Liver (tissue), 9 donors: ENCODE results near the gene MMD. TPM values are rescaled to one million over a fixed set of nuclear protein-coding genes. Genes with fewer than 3 reads are reported as not detected.

ENCODE experiments used
- DNase-seq: peaks from one replicate; pipeline ENCODE4 v3.0.0-alpha.2; 2017; ENCODE audit warnings: low spot score
- H3K27ac ChIP-seq, 2 donors: one replicate each; pipeline ENCODE4 v1.7.0; 2013; ENCODE audit warnings: inconsistent platforms in 2 of 2, low read length in 2 of 2, control low read depth in 1 of 2, low read depth in 1 of 2, mild to moderate bottlenecking in 1 of 2
- H3K27me3 ChIP-seq, 4 donors: one replicate each; pipeline versions ENCODE4 v1.6.1 to v1.7.0; 2013; ENCODE audit warnings: low read length in 3 of 4, inconsistent platforms in 1 of 4, mild to moderate bottlenecking in 1 of 4, moderate library complexity in 1 of 4; ENCODE audit not compliant: control insufficient read depth in 4 of 4, insufficient read depth in 4 of 4
- H3K36me3 ChIP-seq, 4 donors: one replicate each; pipeline versions ENCODE4 v1.6.1 to v1.7.0; 2013; ENCODE audit warnings: low read length in 3 of 4, mild to moderate bottlenecking in 3 of 4, low read depth in 1 of 4, moderate library complexity in 1 of 4; ENCODE audit not compliant: control insufficient read depth in 4 of 4, insufficient read depth in 3 of 4
- H3K4me1 ChIP-seq, 4 donors: one replicate each; pipeline versions ENCODE4 v1.6.1 to v1.7.0; 2013; ENCODE audit warnings: low read length in 3 of 4, mild to moderate bottlenecking in 3 of 4, moderate library complexity in 1 of 4; ENCODE audit not compliant: control insufficient read depth in 4 of 4, insufficient read depth in 4 of 4
- H3K4me3 ChIP-seq, 3 donors: one replicate each; pipeline versions ENCODE4 v1.6.1 to v1.7.0; 2013; ENCODE audit warnings: low read length in 3 of 3, control low read depth in 1 of 3, low read depth in 1 of 3, mild to moderate bottlenecking in 1 of 3
- H3K9ac ChIP-seq, 2 donors: one replicate each; pipeline ENCODE4 v1.7.0; 2013; ENCODE audit warnings: low read length in 2 of 2, mild to moderate bottlenecking in 2 of 2, moderate library complexity in 2 of 2, control low read depth in 1 of 2, low read depth in 1 of 2
- H3K9me3 ChIP-seq, 4 donors: one replicate each; pipeline versions ENCODE4 v1.6.1 to v1.7.0; 2013; ENCODE audit warnings: low read length in 3 of 4; ENCODE audit not compliant: control insufficient read depth in 4 of 4
- CTCF ChIP-seq: fragments of 150-350 bp; IDR thresholded peaks from 2 replicates; pipeline ENCODE4 v1.5.1; 2017; ENCODE audit warnings: improper control_type of control experiment, low read depth, low read length; ENCODE audit not compliant: missing input control
- EGR1 ChIP-seq, 2 donors: IDR thresholded peaks; 2 replicates each; pipeline ENCODE4 v1.6.1; 2016 to 2018; ENCODE audit warnings: antibody characterized with exemption in 2 of 2, low read depth in 2 of 2
- FOXA1 ChIP-seq: IDR thresholded peaks from 2 replicates; pipeline ENCODE4 v1.6.1; 2016; ENCODE audit warnings: antibody characterized with exemption
- FOXA2 ChIP-seq: IDR thresholded peaks from 2 replicates; pipeline ENCODE4 v1.6.1; 2016; ENCODE audit warnings: antibody characterized with exemption
- GABPA ChIP-seq, 2 donors: IDR thresholded peaks in 1 of 2; conservative IDR thresholded peaks in 1 of 2; 2 replicates each; pipeline ENCODE4 v1.6.1; 2016; ENCODE audit warnings: antibody characterized with exemption in 2 of 2, mild to moderate bottlenecking in 1 of 2, moderate library complexity in 1 of 2
- HNF4A ChIP-seq, 2 donors: conservative IDR thresholded peaks; 2 replicates each; pipeline ENCODE4 v1.6.1; 2016; ENCODE audit warnings: antibody characterized with exemption in 2 of 2, mild to moderate bottlenecking in 2 of 2
- HNF4G ChIP-seq: IDR thresholded peaks from 2 replicates; pipeline ENCODE4 v1.6.1; 2016; ENCODE audit warnings: antibody characterized with exemption
- JUND ChIP-seq, 2 donors: IDR thresholded peaks; 2 replicates each; pipeline ENCODE4 v1.6.1; 2016; ENCODE audit warnings: antibody characterized with exemption in 2 of 2
- MAX ChIP-seq: IDR thresholded peaks from 2 replicates; pipeline ENCODE4 v1.6.1; 2016; ENCODE audit warnings: antibody characterized with exemption
- NR2F2 ChIP-seq: IDR thresholded peaks from 2 replicates; pipeline ENCODE4 v1.6.1; 2016; ENCODE audit warnings: antibody characterized with exemption
- RAD21 ChIP-seq, 2 donors: IDR thresholded peaks; 2 replicates each; pipeline ENCODE4 v1.6.1; 2016; ENCODE audit warnings: antibody characterized with exemption in 2 of 2, mild to moderate bottlenecking in 2 of 2
- RXRA ChIP-seq, 2 donors: IDR thresholded peaks; 2 replicates each; pipeline ENCODE4 v1.6.1; 2017 to 2018; ENCODE audit warnings: antibody characterized with exemption in 2 of 2, mild to moderate bottlenecking in 1 of 2
- SP1 ChIP-seq: IDR thresholded peaks from 2 replicates; pipeline ENCODE4 v1.6.1; 2018; ENCODE audit warnings: antibody characterized with exemption, mild to moderate bottlenecking
- TAF1 ChIP-seq: conservative IDR thresholded peaks from 2 replicates; pipeline ENCODE4 v1.6.1; 2016; ENCODE audit warnings: antibody characterized with exemption, mild to moderate bottlenecking
- YY1 ChIP-seq: IDR thresholded peaks from 2 replicates; pipeline ENCODE4 v1.6.1; 2016; ENCODE audit warnings: antibody characterized with exemption, mild to moderate bottlenecking
- ZBTB33 ChIP-seq: IDR thresholded peaks from 2 replicates; pipeline ENCODE4 v1.6.1; 2016; ENCODE audit warnings: antibody characterized with exemption
- WGBS: extraction: QIAGEN DNeasy Blood & Tissue Kit; methylation state at CpG from one replicate; pipeline ENCODE4 v1.1.7; 2013; 5-methylcytosine and 5-hydroxymethylcytosine counted together
- polyA plus RNA-seq, 2 donors: library from polyadenylated mRNA; stranded (reverse) in 1 of 2; unstranded in 1 of 2; fragments of 200-250 nt in 1 of 2; fragments of >200 nt in 1 of 2; fragmentation: Nextera tagmentation in 1 of 2; extraction: Ambion mirVana in 1 of 2; gene quantifications; one replicate each; pipeline versions ENCODE4 v1.2.1 to v1.2.3, GENCODE V29; 2013 to 2015
- total RNA-seq, 2 donors: library from RNA; depleted of rRNA; stranded (reverse); fragments of >200 nt; gene quantifications; one replicate each; pipeline ENCODE4 v1.2.3, GENCODE V29; 2014
- TF ChIP-seq, protein P1 (sequence below): IDR thresholded peaks from 2 replicates; pipeline ENCODE4 v1.6.1; 2016; ENCODE audit warnings: antibody characterized with exemption, mild to moderate bottlenecking
- TF ChIP-seq, protein P2 (sequence below): IDR thresholded peaks from 2 replicates; pipeline ENCODE4 v1.6.1; 2016; ENCODE audit warnings: antibody characterized with exemption
- donor health status: healthy.
- donor health status: healthy.
- donor health status: healthy.
- donor health status: healthy.
- donor health status: healthy.

The MMD gene
- total and polyA plus RNA-seq, 4 donors, result 4.9 to 18.7 (median 11.4) TPM

GRCh38 chr17:55450232-55450825, 28.7 kb upstream of the MMD start:
- no peaks in the 10 kb centered on the region for H3K9me3 ChIP-seq
- H3K4me1 ChIP-seq, result peaks cover 9 to 37% (median 22%) of the 10 kb centered on the region in 4 donors
- H3K27ac ChIP-seq, result no peak overlapping the region
- 80% methylated on average over 7 of the region's 7 CpGs for WGBS
- no peaks in the 10 kb centered on the region for H3K36me3 ChIP-seq
- no peak overlapping the region for H3K9ac ChIP-seq
- no peak overlapping the region for H3K4me3 ChIP-seq
- no peak for TF ChIP-seq TAF1
- TF ChIP-seq ZBTB33, result no peak
- no peak for TF ChIP-seq GABPA (IDR thresholded peaks at IDR 0.05 in 1 of 2, conservative IDR thresholded peaks at IDR 0.05 in 1 of 2)
- TF ChIP-seq EGR1 (IDR thresholded peaks at IDR 0.05; ENCODE audit: low read depth in 2 of 2), result no peak
- no peak for TF ChIP-seq FOXA1
- TF ChIP-seq, protein P1, sequence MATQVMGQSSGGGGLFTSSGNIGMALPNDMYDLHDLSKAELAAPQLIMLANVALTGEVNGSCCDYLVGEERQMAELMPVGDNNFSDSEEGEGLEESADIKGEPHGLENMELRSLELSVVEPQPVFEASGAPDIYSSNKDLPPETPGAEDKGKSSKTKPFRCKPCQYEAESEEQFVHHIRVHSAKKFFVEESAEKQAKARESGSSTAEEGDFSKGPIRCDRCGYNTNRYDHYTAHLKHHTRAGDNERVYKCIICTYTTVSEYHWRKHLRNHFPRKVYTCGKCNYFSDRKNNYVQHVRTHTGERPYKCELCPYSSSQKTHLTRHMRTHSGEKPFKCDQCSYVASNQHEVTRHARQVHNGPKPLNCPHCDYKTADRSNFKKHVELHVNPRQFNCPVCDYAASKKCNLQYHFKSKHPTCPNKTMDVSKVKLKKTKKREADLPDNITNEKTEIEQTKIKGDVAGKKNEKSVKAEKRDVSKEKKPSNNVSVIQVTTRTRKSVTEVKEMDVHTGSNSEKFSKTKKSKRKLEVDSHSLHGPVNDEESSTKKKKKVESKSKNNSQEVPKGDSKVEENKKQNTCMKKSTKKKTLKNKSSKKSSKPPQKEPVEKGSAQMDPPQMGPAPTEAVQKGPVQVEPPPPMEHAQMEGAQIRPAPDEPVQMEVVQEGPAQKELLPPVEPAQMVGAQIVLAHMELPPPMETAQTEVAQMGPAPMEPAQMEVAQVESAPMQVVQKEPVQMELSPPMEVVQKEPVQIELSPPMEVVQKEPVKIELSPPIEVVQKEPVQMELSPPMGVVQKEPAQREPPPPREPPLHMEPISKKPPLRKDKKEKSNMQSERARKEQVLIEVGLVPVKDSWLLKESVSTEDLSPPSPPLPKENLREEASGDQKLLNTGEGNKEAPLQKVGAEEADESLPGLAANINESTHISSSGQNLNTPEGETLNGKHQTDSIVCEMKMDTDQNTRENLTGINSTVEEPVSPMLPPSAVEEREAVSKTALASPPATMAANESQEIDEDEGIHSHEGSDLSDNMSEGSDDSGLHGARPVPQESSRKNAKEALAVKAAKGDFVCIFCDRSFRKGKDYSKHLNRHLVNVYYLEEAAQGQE, result no peak
- no peak for TF ChIP-seq HNF4G
- no peak for TF ChIP-seq CTCF
- TF ChIP-seq YY1, result no peak
- TF ChIP-seq HNF4A (conservative IDR thresholded peaks at IDR 0.05), result no peak
- no peak for TF ChIP-seq RAD21 (IDR thresholded peaks at IDR 0.05)
- no peak for TF ChIP-seq MAX
- TF ChIP-seq FOXA2, result no peak
- no peak for TF ChIP-seq RXRA (IDR thresholded peaks at IDR 0.05)
- TF ChIP-seq, protein P2, sequence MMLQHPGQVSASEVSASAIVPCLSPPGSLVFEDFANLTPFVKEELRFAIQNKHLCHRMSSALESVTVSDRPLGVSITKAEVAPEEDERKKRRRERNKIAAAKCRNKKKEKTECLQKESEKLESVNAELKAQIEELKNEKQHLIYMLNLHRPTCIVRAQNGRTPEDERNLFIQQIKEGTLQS, result no peak
- TF ChIP-seq NR2F2, result no peak
- TF ChIP-seq SP1, result no peak
- TF ChIP-seq JUND (IDR thresholded peaks at IDR 0.05), result no peak
- no peaks in the 10 kb centered on the region for H3K27me3 ChIP-seq
- no peak for DNase-seq
